Neural cell (in vitro differentiated cells): ENCODE measurements around the gene PPM1L. TPM values are rescaled to one million over a fixed set of nuclear protein-coding genes. Genes with fewer than 3 reads are reported as not detected.

ENCODE experiments used
- H2AFZ ChIP-seq: fragments of 200-600, 300-800 bp; sonication (generic), shearing (Covaris generic); 2 replicates; pipeline ENCODE4 v1.6.0; 2014; ENCODE audit warnings: low read depth, mild to moderate bottlenecking, antibody characterized with exemption, low read length, moderate library complexity
- H3F3A ChIP-seq: fragments of 200-600 bp; shearing (Covaris generic); 2 replicates; pipeline ENCODE4 v1.6.1; 2016; ENCODE audit warnings: mild to moderate bottlenecking, moderate library complexity, mixed read lengths, antibody characterized with exemption, low read length; ENCODE audit not compliant: insufficient read depth, poor library complexity, severe bottlenecking
- H3K27ac ChIP-seq: fragments of 200-600, 300-800 bp; sonication (generic), shearing (Covaris generic); 2 replicates; pipeline ENCODE4 v1.5.1; 2014; ENCODE audit warnings: mild to moderate bottlenecking, low read length, moderate library complexity
- H3K27me3 ChIP-seq: fragments of 300-800, 200-600 bp; sonication (generic), shearing (Covaris generic); 2 replicates; pipeline ENCODE4 v1.6.0; 2014; ENCODE audit warnings: mild to moderate bottlenecking, low read depth, low read length, moderate library complexity; ENCODE audit not compliant: insufficient read depth
- H3K36me3 ChIP-seq: fragments of 300-800, 200-600 bp; sonication (generic), shearing (Covaris generic); 2 replicates; pipeline ENCODE4 v1.5.1; 2014; ENCODE audit warnings: mild to moderate bottlenecking, antibody characterized with exemption, low read length, moderate library complexity; ENCODE audit not compliant: insufficient read depth
- H3K4me2 ChIP-seq: fragments of 300-800, 200-600 bp; sonication (generic), shearing (Covaris generic); 2 replicates; pipeline ENCODE4 v1.6.0; 2014; ENCODE audit warnings: mild to moderate bottlenecking, low read length
- H3K4me3 ChIP-seq: fragments of 300-800, 200-600 bp; sonication (generic), shearing (Covaris generic); 2 replicates; pipeline ENCODE4 v1.5.1; 2014; ENCODE audit warnings: mild to moderate bottlenecking, low read length, moderate library complexity
- H3K79me2 ChIP-seq: fragments of 200-600 bp; shearing (Covaris generic); replicated peaks from 2 replicates; pipeline ENCODE4 v1.6.0; 2014; ENCODE audit warnings: mild to moderate bottlenecking, low read length, moderate library complexity; ENCODE audit not compliant: insufficient read depth
- H3K9ac ChIP-seq: fragments of 300-800, 200-600 bp; sonication (generic), shearing (Covaris generic); 2 replicates; pipeline ENCODE4 v1.6.1; 2016; ENCODE audit warnings: mild to moderate bottlenecking, low read length, mixed read lengths
- H3K9me2 ChIP-seq: fragments of 200-600 bp; shearing (Covaris generic); 2 replicates; pipeline ENCODE4 v1.6.1; 2016; ENCODE audit warnings: mild to moderate bottlenecking, low read length, mixed read lengths; ENCODE audit not compliant: insufficient read depth
- H3K9me3 ChIP-seq: fragments of 200-600, 300-800 bp; sonication (generic), shearing (Covaris generic); 2 replicates; pipeline ENCODE4 v1.6.1; 2016; ENCODE audit warnings: mild to moderate bottlenecking, mixed run types, low read length, moderate library complexity, mixed read lengths
- H4K20me1 ChIP-seq: fragments of 200-600 bp; shearing (Covaris generic); 2 replicates; pipeline ENCODE4 v1.6.1; 2016; ENCODE audit warnings: mild to moderate bottlenecking, mixed run types; ENCODE audit not compliant: insufficient read depth
- EZH2 ChIP-seq: fragments of 200-600, 300-800 bp; shearing (Covaris generic), sonication (generic); IDR thresholded peaks from 2 replicates; pipeline ENCODE4 v1.6.1; 2014; ENCODE audit warnings: antibody characterized with exemption, low read length, borderline replicate concordance, mild to moderate bottlenecking; ENCODE audit not compliant: insufficient read depth, poor library complexity, severe bottlenecking
- MXI1 ChIP-seq: fragments of 450-650 bp; conservative IDR thresholded peaks from 2 replicates; pipeline ENCODE4 v1.6.1; 2014; ENCODE audit warnings: antibody characterized with exemption, mild to moderate bottlenecking; ENCODE audit not compliant: poor library complexity, severe bottlenecking
- POLR2AphosphoS5 ChIP-seq: IDR thresholded peaks from 2 replicates; pipeline ENCODE4 v1.6.1; 2012
- RAD21 ChIP-seq: fragments of 450-650 bp; conservative IDR thresholded peaks from 2 replicates; pipeline ENCODE4 v1.6.1; 2014; ENCODE audit warnings: antibody characterized with exemption, mild to moderate bottlenecking, moderate library complexity
- SMC3 ChIP-seq: fragments of 450-650 bp; conservative IDR thresholded peaks from 2 replicates; pipeline ENCODE4 v1.6.1; 2014; ENCODE audit warnings: antibody characterized with exemption, mild to moderate bottlenecking, moderate library complexity; ENCODE audit not compliant: poor library complexity
- TAF1 ChIP-seq: IDR thresholded peaks from 2 replicates; pipeline ENCODE4 v1.6.1; 2012; ENCODE audit warnings: low read depth
- polyA plus RNA-seq: library from polyadenylated mRNA; depleted of rRNA; stranded (reverse); fragments of >200 nt; gene quantifications from 2 replicates; pipeline ENCODE4 v1.2.3, GENCODE V29; 2014
- TF ChIP-seq, protein P1 (sequence below): fragments of 450-650 bp; IDR thresholded peaks from 2 replicates; pipeline ENCODE4 v1.5.1; 2014; ENCODE audit warnings: antibody characterized with exemption, mild to moderate bottlenecking, moderate library complexity; ENCODE audit not compliant: poor library complexity, severe bottlenecking

The PPM1L gene
- polyA plus RNA-seq, 1 donor from 2014 or later: 24.9 TPM

GRCh38 chr3:161025911-161026310, 269.9 kb downstream of the PPM1L start:
- no peaks in the 10 kb centered on the region for H3K9me3 ChIP-seq
- no peaks in the 10 kb centered on the region for H3K36me3 ChIP-seq

DNA sequence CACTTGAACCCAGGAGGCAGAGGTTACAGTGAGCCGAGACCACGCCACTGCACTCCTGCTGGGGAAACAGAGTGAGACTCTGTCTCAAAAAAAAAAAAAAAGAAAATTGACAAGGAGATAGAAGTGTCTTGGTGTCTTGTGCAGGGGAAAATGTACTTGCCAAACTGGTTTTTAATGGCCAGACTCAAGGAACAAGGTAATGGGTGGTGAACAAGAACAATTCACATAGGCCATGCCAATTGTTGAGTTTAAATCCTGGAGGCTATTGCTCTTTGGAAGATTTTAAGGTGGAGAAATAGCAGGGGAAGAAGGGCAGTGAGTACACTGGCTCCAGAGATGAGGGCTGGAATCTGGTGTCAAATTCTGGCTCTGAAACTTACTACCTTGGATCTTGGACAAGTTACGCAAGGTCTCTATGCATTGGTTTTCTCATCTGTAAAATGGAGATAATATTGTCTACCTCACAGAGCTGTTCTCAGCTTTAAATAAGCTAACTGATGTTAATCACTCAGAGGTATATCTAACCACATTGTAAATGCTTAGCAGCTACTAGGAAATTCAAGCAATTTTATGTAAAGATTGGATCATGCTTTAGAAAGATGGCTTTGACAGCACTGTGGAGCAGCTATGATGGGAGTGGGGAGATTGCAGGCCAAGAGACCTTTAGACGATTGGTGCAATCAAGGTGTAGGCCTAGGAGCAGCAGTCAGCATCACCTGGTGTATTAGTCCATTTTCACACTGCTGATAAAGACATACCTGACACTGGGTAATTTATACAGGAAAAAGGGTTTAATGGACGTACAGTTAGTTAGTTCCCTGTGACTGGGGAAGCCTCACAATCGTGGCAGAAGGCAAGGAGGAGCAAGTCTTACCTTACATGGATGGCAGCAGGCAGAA, 270.8 kb downstream of the PPM1L start:
- H3K79me2 ChIP-seq: no peaks in the 10 kb centered on the region
- H4K20me1 ChIP-seq: no peaks in the 10 kb centered on the region
- H3K9me3 ChIP-seq: no peaks in the 10 kb centered on the region
- no peak for TF ChIP-seq POLR2AphosphoS5
- TF ChIP-seq SMC3: no peak
- no peak for TF ChIP-seq TAF1
- no peak for TF ChIP-seq MXI1
- TF ChIP-seq, protein P1, sequence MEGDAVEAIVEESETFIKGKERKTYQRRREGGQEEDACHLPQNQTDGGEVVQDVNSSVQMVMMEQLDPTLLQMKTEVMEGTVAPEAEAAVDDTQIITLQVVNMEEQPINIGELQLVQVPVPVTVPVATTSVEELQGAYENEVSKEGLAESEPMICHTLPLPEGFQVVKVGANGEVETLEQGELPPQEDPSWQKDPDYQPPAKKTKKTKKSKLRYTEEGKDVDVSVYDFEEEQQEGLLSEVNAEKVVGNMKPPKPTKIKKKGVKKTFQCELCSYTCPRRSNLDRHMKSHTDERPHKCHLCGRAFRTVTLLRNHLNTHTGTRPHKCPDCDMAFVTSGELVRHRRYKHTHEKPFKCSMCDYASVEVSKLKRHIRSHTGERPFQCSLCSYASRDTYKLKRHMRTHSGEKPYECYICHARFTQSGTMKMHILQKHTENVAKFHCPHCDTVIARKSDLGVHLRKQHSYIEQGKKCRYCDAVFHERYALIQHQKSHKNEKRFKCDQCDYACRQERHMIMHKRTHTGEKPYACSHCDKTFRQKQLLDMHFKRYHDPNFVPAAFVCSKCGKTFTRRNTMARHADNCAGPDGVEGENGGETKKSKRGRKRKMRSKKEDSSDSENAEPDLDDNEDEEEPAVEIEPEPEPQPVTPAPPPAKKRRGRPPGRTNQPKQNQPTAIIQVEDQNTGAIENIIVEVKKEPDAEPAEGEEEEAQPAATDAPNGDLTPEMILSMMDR: no peak
- no peaks in the 10 kb centered on the region for H3K36me3 ChIP-seq
- no peak overlapping the region for H2AFZ ChIP-seq
- H3K4me3 ChIP-seq: no peak overlapping the region
- H3F3A ChIP-seq: no peaks in the 10 kb centered on the region
- no peaks in the 10 kb centered on the region for H3K9me2 ChIP-seq
- no peak overlapping the region for H3K4me2 ChIP-seq
- H3K27me3 ChIP-seq: no peaks in the 10 kb centered on the region
- no peak overlapping the region for H3K27ac ChIP-seq
- no peak overlapping the region for H3K9ac ChIP-seq

More at GRCh38 chr3:161025911-161026310, 269.9 kb downstream of the PPM1L start:
- Histone ChIP-seq H3K9ac (no peak overlapping the region), H3K79me2 (no peaks in the 10 kb centered on the region), H4K20me1 (no peaks in the 10 kb centered on the region), H3K4me3 (no peak overlapping the region), H2AFZ (no peak overlapping the region), H3K27ac (no peak overlapping the region), H3F3A (no peaks in the 10 kb centered on the region), H3K27me3 (no peaks in the 10 kb centered on the region), H3K9me2 (no peaks in the 10 kb centered on the region), H3K4me2 (no peak overlapping the region)
- TF ChIP-seq EZH2: no peak
- no peak for TF ChIP-seq TAF1

DNA sequence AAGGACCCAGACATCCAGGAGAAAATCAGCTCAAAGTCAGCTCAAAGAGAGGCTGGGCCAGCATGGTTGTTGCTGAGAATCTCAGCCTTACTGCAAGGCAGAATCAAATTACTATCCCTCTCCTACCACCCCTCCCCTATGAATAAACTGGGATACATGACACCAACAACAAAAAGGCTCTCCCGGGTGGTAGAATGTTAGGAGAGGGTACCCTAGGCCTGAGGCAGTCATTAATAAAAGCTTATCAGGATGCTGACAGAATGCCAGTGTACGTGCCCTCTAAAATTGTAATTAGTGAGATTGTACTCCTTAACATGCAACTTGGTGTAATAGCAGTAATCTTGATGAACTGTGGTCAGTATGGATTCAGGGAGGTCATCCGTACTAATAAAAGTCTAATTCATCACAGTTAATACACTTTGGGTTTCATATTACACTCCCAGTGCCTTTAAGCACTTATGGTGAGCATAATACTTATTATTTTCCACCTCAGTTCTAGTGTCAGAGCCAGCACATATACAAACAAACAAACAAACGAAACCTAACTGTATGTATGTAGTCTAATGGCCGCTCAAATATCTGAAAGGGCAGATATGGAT, 272.6 kb downstream of the PPM1L start:
- Histone ChIP-seq H3K4me2 (no peak overlapping the region), H3K27ac (no peak overlapping the region), H3K9me2 (no peaks in the 10 kb centered on the region), H4K20me1 (no peaks in the 10 kb centered on the region), H3K9ac (no peak overlapping the region), H3K4me3 (no peak overlapping the region), H2AFZ (no peak overlapping the region), H3K9me3 (no peaks in the 10 kb centered on the region), H3F3A (no peaks in the 10 kb centered on the region), H3K79me2 (no peaks in the 10 kb centered on the region), H3K36me3 (no peaks in the 10 kb centered on the region), H3K27me3 (no peaks in the 10 kb centered on the region)
- TF ChIP-seq POLR2AphosphoS5: no peak
- TF ChIP-seq RAD21: no peak
- TF ChIP-seq TAF1: no peak
- TF ChIP-seq EZH2: no peak
